Stomach (tissue), 9 donors: ENCODE results near the gene MNT. TPM values are rescaled to one million over a fixed set of nuclear protein-coding genes. Genes with fewer than 3 reads are reported as not detected.

Experiments used
- DNase-seq, 2 donors: peaks; one replicate each; pipeline versions ENCODE4 v3.0.0 to v3.0.0-alpha.2; 2013 to 2019
- H3K27ac ChIP-seq, 5 donors: fragments of 200-600 bp in 4 of 5; sonication (generic) in 4 of 5; one replicate each; pipeline ENCODE4 v1.5.1; 2013 to 2019; ENCODE audit warnings: mild to moderate bottlenecking in 1 of 5, moderate library complexity in 1 of 5
- H3K27me3 ChIP-seq, 3 donors: fragments of 200-600 bp; sonication (generic); one replicate each; pipeline ENCODE4 v1.5.1; 2017 to 2019; ENCODE audit warnings: mixed run types in 1 of 3
- H3K36me3 ChIP-seq, 4 donors: fragments of 200-600 bp; sonication (generic); 1 replicate in 3 of 4; 2 replicates in 1 of 4; pipeline ENCODE4 v1.5.1; 2016 to 2019
- H3K4me1 ChIP-seq, 4 donors: fragments of 200-600 bp; sonication (generic); one replicate each; pipeline ENCODE4 v1.5.1; 2016 to 2019
- H3K4me3 ChIP-seq, 4 donors: fragments of 200-600 bp; sonication (generic) in 3 of 4; one replicate each; pipeline ENCODE4 v1.5.1; 2016 to 2019; ENCODE audit warnings: mild to moderate bottlenecking in 1 of 4
- H3K9me3 ChIP-seq, 4 donors: fragments of 200-600 bp; sonication (generic); one replicate each; pipeline ENCODE4 v1.5.1; 2016 to 2019
- CTCF ChIP-seq, 7 experiments: fragments of 450-650 bp in 4 of 7; fragments of 200-600 bp in 3 of 7; sonication (generic) in 3 of 7; IDR thresholded peaks; one replicate each; pipeline ENCODE4 v1.5.1; 2016 to 2019; ENCODE audit warnings: antibody characterized with exemption in 7 of 7, control low read depth in 2 of 7, mild to moderate bottlenecking in 1 of 7
- EP300 ChIP-seq: sonication (generic); formaldehyde crosslinking; IDR thresholded peaks from one replicate; pipeline ENCODE4 v1.6.1; 2017; ENCODE audit warnings: antibody characterized with exemption
- POLR2A ChIP-seq, 4 donors: fragments of 450-650 bp; IDR thresholded peaks; one replicate each; pipeline ENCODE4 v1.6.1; 2016; ENCODE audit warnings: antibody characterized with exemption in 4 of 4, control low read depth in 2 of 4, mild to moderate bottlenecking in 1 of 4, moderate library complexity in 1 of 4
- POLR2AphosphoS5 ChIP-seq, 3 donors: sonication (generic); formaldehyde crosslinking; IDR thresholded peaks; one replicate each; pipeline ENCODE4 v1.6.1; 2016; ENCODE audit warnings: antibody characterized with exemption in 3 of 3
- WGBS, 5 donors: extraction: QIAGEN DNeasy Blood & Tissue Kit in 3 of 5; methylation state at CpG; one replicate each; pipeline versions ENCODE4 v1.1.5 to v1.1.7; 2013 to 2018; 5-methylcytosine and 5-hydroxymethylcytosine counted together
- intact Hi-C: fragments of 100-400 bp; cut with DNase I; formaldehyde crosslinking; loops from one replicate; pipeline ENCODE4 v1.15.1; 2023; ENCODE audit warnings: low total_unique reads
- polyA plus RNA-seq, 3 donors: library from polyadenylated mRNA; stranded (reverse); fragments of 200-250 nt; gene quantifications; one replicate each; pipeline ENCODE4 v1.2.3, GENCODE V29; 2013
- total RNA-seq, 5 donors: library from RNA; depleted of rRNA; stranded (reverse); fragments of >200 nt; gene quantifications; one replicate each; pipeline versions ENCODE4 v1.1.0 to v1.2.3, GENCODE V29; 2014 to 2016
- donor health status: healthy with polysubstance abuse.
- donor health status: Bipolar disorder and iron deficiency.
- donor health status: healthy.

MNT gene
- total and polyA plus RNA-seq, 8 donors, result 3.5 to 55.8 (median 8.6) TPM

GRCh38 chr17:2395258-2396181 lies 5.3 kb downstream of the MNT start:
- intact Hi-C loops, result no loop called here

GRCh38 chr17:2394775-2395201 lies 6.1 kb downstream of the MNT start:
- no peak for DNase-seq
- peak overlapping the region in 2 of 4 donors; percentile 68 to 78 for H3K4me3 ChIP-seq
- peaks cover 0 to 3% (median 1%) of the 10 kb centered on the region in 4 donors for H3K36me3 ChIP-seq
- H3K9me3 ChIP-seq, result no peaks in the 10 kb centered on the region
- 77 to 89% (median 86%) methylated on average over 11 to 16 of the region's 16 CpGs for WGBS, 5 donors
- peak overlapping the region; percentile 92 to 100 (median 99) for H3K27ac ChIP-seq
- intact Hi-C loops, result no loop called here
- H3K4me1 ChIP-seq, result peaks cover 65 to 85% (median 80%) of the 10 kb centered on the region in 4 donors
- no peak for TF ChIP-seq EP300
- no peak for TF ChIP-seq CTCF (IDR thresholded peaks at IDR 0.05)
- no peaks in the 10 kb centered on the region for H3K27me3 ChIP-seq

More at GRCh38 chr17:2395258-2396181, 5.3 kb downstream of the MNT start:
- TF ChIP-seq CTCF (IDR thresholded peaks at IDR 0.05) (no peak), EP300 (no peak), POLR2A (IDR thresholded peaks at IDR 0.05) (no peak), POLR2AphosphoS5 (IDR thresholded peaks at IDR 0.05) (no peak)
- H3K27ac ChIP-seq, result peak overlapping the region; percentile 92 to 100 (median 99)
- no peaks in the 10 kb centered on the region for H3K9me3 ChIP-seq
- peaks cover 60 to 78% (median 72%) of the 10 kb centered on the region in 4 donors for H3K4me1 ChIP-seq
- no peaks in the 10 kb centered on the region for H3K27me3 ChIP-seq
- H3K36me3 ChIP-seq, result peaks cover 0 to 3% (median 0%) of the 10 kb centered on the region in 4 donors
- H3K4me3 ChIP-seq, result peak overlapping the region in 1 of 4 donors; percentile 26
- WGBS, 5 donors, result 57 to 68% (median 65%) methylated on average over 23 to 28 of the region's 28 CpGs
- DNase-seq, result peak in 1 of 2 donors; percentile 74

- no peak for DNase-seq
- Histone ChIP-seq H3K36me3 (peaks cover 0 to 9% (median 4%) of the 10 kb centered on the region in 4 donors), H3K4me3 (peak overlapping the region; percentile 68 to 82 (median 75)), H3K4me1 (peaks cover 63 to 85% (median 82%) of the 10 kb centered on the region in 4 donors), H3K27me3 (no peaks in the 10 kb centered on the region), H3K9me3 (no peaks in the 10 kb centered on the region), H3K27ac (peak overlapping the region; percentile 74 to 100 (median 99))
- WGBS, 5 donors, result 20 to 37% (median 29%) methylated on average over 27 to 53 of the region's 53 CpGs
- no peak for TF ChIP-seq POLR2A (IDR thresholded peaks at IDR 0.05)
- no peak for TF ChIP-seq EP300
- TF ChIP-seq CTCF (IDR thresholded peaks at IDR 0.05), result no peak
- no peak for TF ChIP-seq POLR2AphosphoS5 (IDR thresholded peaks at IDR 0.05)
- intact Hi-C loops, result no loop called here
Observed at GRCh38 chr17:2393954-2394749, 6.7 kb downstream of the MNT start.
